Measurements from ENCODE around the gene MARCKS. TPM values are rescaled to one million over a fixed set of nuclear protein-coding genes. Genes with fewer than 3 reads are reported as not detected.
A peak's percentile ranks its signal among the peaks of the same experiment; 100 is the strongest.

MARCKS gene
- total and polyA plus RNA-seq, 2 of the 13 experiments (the other 11 are each of a cell fraction or from before 2014, with no cell fraction given) = 30.5 to 39.5 TPM

GRCh38 chr6:113819169-113819830, 37.8 kb upstream of the MARCKS start (continued):
- no peak for TF ChIP-seq GMEB1 (CRISPR knock-in tag; IDR thresholded peaks at IDR 0.05; ENCODE audit: borderline replicate concordance)
- TF ChIP-seq KLF12 (CRISPR knock-in tag; IDR thresholded peaks at IDR 0.05; ENCODE audit: borderline replicate concordance) = no peak
- TF ChIP-seq KLF9 (CRISPR knock-in tag; IDR thresholded peaks at IDR 0.05; ENCODE audit: low read depth) = no peak
- TF ChIP-seq SP1 (IDR thresholded peaks at IDR 0.05) = no peak
- TF ChIP-seq SP1 (CRISPR knock-in tag; IDR thresholded peaks at IDR 0.05) = no peak
- no peak for TF ChIP-seq ZBTB44 (CRISPR knock-in tag; IDR thresholded peaks at IDR 0.05)
- TF ChIP-seq ZBTB10 (CRISPR knock-in tag; IDR thresholded peaks at IDR 0.05; ENCODE audit: borderline replicate concordance) = no peak
- no peak for TF ChIP-seq SNAPC5 (CRISPR knock-in tag; IDR thresholded peaks at IDR 0.05; ENCODE audit: borderline replicate concordance)
- TF ChIP-seq, protein P1, sequence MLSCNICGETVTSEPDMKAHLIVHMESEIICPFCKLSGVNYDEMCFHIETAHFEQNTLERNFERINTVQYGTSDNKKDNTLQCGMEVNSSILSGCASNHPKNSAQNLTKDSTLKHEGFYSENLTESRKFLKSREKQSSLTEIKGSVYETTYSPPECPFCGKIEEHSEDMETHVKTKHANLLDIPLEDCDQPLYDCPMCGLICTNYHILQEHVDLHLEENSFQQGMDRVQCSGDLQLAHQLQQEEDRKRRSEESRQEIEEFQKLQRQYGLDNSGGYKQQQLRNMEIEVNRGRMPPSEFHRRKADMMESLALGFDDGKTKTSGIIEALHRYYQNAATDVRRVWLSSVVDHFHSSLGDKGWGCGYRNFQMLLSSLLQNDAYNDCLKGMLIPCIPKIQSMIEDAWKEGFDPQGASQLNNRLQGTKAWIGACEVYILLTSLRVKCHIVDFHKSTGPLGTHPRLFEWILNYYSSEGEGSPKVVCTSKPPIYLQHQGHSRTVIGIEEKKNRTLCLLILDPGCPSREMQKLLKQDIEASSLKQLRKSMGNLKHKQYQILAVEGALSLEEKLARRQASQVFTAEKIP (CRISPR knock-in tag; IDR thresholded peaks at IDR 0.05; ENCODE audit: borderline replicate concordance) = no peak
- TF ChIP-seq KDM4B (CRISPR knock-in tag; IDR thresholded peaks at IDR 0.05) = no peak
- TF ChIP-seq ZNF781 (CRISPR knock-in tag; IDR thresholded peaks at IDR 0.05; ENCODE audit: borderline replicate concordance, not compliant biosample characterization) = no peak
- TF ChIP-seq TRAFD1 (CRISPR knock-in tag; IDR thresholded peaks at IDR 0.05; ENCODE audit: borderline replicate concordance) = no peak
- peak; percentile 27; the same call in 1 of the 2 replicates for TF ChIP-seq GATAD2A (CRISPR knock-in tag; IDR thresholded peaks at IDR 0.05)
- no peak for TF ChIP-seq POLR2AphosphoS2 (IDR thresholded peaks at IDR 0.05; ENCODE audit: low read depth, low read length)
- no peak for TF ChIP-seq ZNF816 (CRISPR knock-in tag; IDR thresholded peaks at IDR 0.05; ENCODE audit: borderline replicate concordance)
- TF ChIP-seq SSRP1 (CRISPR knock-in tag; IDR thresholded peaks at IDR 0.05) = no peak
- TF ChIP-seq CREM (IDR thresholded peaks at IDR 0.05) = no peak
- no peak for TF ChIP-seq CREM (CRISPR knock-in tag; IDR thresholded peaks at IDR 0.05)
- TF ChIP-seq ZNF563 (CRISPR knock-in tag; IDR thresholded peaks at IDR 0.05) = no peak
- peak; percentile 94 for TF ChIP-seq ELF3 (CRISPR knock-in tag; IDR thresholded peaks at IDR 0.05)
